B cell (primary cell): ENCODE data around the gene ARMH3.

Experiments
- EZH2 ChIP-seq: IDR thresholded peaks from 2 replicates; pipeline ENCODE4 v1.6.1; 2012; ENCODE audit warnings: borderline replicate concordance, low read depth, mild to moderate bottlenecking, moderate library complexity, low read length; ENCODE audit not compliant: insufficient read depth, poor library complexity, severe bottlenecking
- TF ChIP-seq, protein P1 (sequence below): fragments of 200-600 bp; IDR thresholded peaks from one replicate; pipeline ENCODE4 v1.8.0; 2022; ENCODE audit warnings: antibody characterized with exemption, mild to moderate bottlenecking

DNA sequence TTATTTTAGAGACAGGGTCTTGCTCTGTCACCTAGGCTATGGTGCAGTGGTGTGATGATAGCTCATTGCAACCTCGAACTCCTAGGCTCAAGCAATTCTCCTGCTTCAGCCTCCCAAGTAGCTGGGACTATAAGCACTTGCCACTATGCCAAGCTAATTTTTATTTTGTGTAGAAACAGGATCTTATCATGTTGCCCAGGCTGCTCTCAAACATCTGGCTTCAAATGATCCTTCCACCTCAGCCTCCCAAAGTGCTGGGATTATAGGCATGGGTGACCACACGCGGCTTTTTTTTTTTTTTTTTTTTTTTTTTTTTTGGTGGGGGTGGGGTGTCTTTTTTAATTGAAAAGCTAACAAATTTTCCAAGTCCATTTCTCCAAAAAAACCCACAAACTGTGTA, 27.6 kb upstream of the ARMH3 start:
- TF ChIP-seq, protein P1, sequence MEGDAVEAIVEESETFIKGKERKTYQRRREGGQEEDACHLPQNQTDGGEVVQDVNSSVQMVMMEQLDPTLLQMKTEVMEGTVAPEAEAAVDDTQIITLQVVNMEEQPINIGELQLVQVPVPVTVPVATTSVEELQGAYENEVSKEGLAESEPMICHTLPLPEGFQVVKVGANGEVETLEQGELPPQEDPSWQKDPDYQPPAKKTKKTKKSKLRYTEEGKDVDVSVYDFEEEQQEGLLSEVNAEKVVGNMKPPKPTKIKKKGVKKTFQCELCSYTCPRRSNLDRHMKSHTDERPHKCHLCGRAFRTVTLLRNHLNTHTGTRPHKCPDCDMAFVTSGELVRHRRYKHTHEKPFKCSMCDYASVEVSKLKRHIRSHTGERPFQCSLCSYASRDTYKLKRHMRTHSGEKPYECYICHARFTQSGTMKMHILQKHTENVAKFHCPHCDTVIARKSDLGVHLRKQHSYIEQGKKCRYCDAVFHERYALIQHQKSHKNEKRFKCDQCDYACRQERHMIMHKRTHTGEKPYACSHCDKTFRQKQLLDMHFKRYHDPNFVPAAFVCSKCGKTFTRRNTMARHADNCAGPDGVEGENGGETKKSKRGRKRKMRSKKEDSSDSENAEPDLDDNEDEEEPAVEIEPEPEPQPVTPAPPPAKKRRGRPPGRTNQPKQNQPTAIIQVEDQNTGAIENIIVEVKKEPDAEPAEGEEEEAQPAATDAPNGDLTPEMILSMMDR = no peak
- no peak for TF ChIP-seq EZH2
